Tibial nerve (tissue), 4 donors: Measurements from ENCODE around the gene IFI44.

ENCODE experiments used
- EP300 ChIP-seq, 2 donors: sonication (generic); formaldehyde crosslinking; IDR thresholded peaks; one replicate each; pipeline ENCODE4 v1.6.1; 2017; ENCODE audit warnings: antibody characterized with exemption in 2 of 2, mild to moderate bottlenecking in 1 of 2
- TF ChIP-seq, protein P1 (sequence below), 5 experiments: fragments of 200-600 bp in 3 of 5; fragments of 450-650 bp in 2 of 5; sonication (generic) in 3 of 5; IDR thresholded peaks; one replicate each; pipeline ENCODE4 v1.5.1; 2016 to 2019; ENCODE audit warnings: antibody characterized with exemption in 5 of 5, mild to moderate bottlenecking in 3 of 5, moderate library complexity in 2 of 5

DNA sequence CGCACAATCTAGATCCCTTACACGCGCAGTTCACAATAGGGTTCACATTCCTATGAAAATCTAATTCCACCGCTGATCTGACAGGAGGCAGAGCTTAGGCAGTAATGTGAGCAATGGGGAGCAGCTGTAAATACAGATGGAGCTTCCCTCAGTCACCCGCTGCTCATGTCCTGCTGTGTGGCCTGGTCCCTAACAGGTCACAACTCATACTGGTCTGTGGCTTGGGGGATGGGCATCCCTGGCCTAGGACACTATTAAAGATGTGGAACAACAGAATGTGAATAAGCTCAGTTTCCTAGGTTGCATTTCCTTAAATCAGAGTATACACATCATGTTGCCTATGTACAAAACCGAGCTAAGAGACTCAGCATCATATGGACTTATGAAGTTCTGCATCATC is 16.2 kb downstream of the IFI44 start:
- TF ChIP-seq, protein P1, sequence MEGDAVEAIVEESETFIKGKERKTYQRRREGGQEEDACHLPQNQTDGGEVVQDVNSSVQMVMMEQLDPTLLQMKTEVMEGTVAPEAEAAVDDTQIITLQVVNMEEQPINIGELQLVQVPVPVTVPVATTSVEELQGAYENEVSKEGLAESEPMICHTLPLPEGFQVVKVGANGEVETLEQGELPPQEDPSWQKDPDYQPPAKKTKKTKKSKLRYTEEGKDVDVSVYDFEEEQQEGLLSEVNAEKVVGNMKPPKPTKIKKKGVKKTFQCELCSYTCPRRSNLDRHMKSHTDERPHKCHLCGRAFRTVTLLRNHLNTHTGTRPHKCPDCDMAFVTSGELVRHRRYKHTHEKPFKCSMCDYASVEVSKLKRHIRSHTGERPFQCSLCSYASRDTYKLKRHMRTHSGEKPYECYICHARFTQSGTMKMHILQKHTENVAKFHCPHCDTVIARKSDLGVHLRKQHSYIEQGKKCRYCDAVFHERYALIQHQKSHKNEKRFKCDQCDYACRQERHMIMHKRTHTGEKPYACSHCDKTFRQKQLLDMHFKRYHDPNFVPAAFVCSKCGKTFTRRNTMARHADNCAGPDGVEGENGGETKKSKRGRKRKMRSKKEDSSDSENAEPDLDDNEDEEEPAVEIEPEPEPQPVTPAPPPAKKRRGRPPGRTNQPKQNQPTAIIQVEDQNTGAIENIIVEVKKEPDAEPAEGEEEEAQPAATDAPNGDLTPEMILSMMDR (IDR thresholded peaks at IDR 0.05): no peak
- no peak for TF ChIP-seq EP300 (IDR thresholded peaks at IDR 0.05)
